ENCODE results near the gene ZHX3. TPM values are rescaled to one million over a fixed set of nuclear protein-coding genes. Genes with fewer than 3 reads are reported as not detected.

Gene ZHX3
- total and polyA plus RNA-seq, 10 of the 15 experiments (the other 5 are each of a cell fraction or from before 2014, with no cell fraction given), result 1.3 to 14.0 (median 5.0) TPM

DNA sequence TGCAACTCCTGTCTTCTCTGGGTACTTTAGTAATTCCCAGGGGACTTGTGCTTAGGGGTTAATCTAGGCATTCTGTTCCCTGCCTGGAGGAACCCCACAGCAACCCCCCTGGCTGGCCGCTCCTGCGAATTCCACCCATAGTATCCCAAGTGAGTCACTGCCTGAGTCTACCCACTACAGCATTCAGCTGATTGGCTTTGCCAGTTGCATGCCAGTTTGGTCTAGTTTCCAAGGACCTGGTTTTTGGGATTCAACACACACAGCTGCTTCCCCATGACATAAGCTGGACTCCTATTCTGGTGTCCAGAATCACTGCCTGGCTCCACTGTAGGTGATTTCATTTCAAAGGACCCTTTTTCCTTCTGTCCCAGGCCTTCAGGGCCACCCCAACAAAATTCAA, 139.9 kb downstream of the ZHX3 start:
- no peak overlapping the region for H3K4me3 ChIP-seq
- 95% methylated on average over 2 of the region's 2 CpGs for WGBS (ENCODE audit: insufficient coverage, insufficient replicate concordance, low lambda C conversion rate, missing lambda C conversion rate)
- no peak overlapping the region for H3K9ac ChIP-seq (ENCODE audit: control insufficient read depth, insufficient read depth, low read length)
- no peaks in the 10 kb centered on the region for H3K79me2 ChIP-seq (ENCODE audit: control insufficient read depth, insufficient read depth, low read length)
- no peak for FAIRE-seq
- ChIA-PET SMC1A (ENCODE audit: uncharacterized antibody, unreplicated experiment) (no interaction called here), POLR2A (no interaction called here), CTCF (interaction anchor here (4.4 kb wide), 1 partner anchor 43 kb away, joined by 17 read pairs; no protein-coding TSS in a partner anchor), RAD21 (ENCODE audit: unreplicated experiment) (no interaction called here)
- no peak overlapping the region for H3K27ac ChIP-seq (ENCODE audit: control insufficient read depth, insufficient read depth)
- no peaks in the 10 kb centered on the region for H4K20me1 ChIP-seq (ENCODE audit: control insufficient read depth, insufficient read depth)
- H3K27me3 ChIP-seq (replicated peaks in 1 of 2; ENCODE audit: control insufficient read depth in 2 of 2, insufficient read depth in 2 of 2, low read length in 1 of 2), result no peaks in the 10 kb centered on the region
- no peak overlapping the region for H2AFZ ChIP-seq (ENCODE audit: control insufficient read depth, low read depth, low read length)
- H3K36me3 ChIP-seq (ENCODE audit: control insufficient read depth in 2 of 2, insufficient read depth in 2 of 2, low read length in 1 of 2), result peaks cover 15 to 27% of the 10 kb centered on the region in 2 experiments; a peak in 3 of 4 replicates
- H3K4me2 ChIP-seq (ENCODE audit: control insufficient read depth, insufficient read depth), result no peak overlapping the region
- BruUV-seq (replicated peaks), result no TSS peak
- no peak for ATAC-seq
- no peaks in the 10 kb centered on the region for H3K9me3 ChIP-seq (replicated peaks; ENCODE audit: control insufficient read depth, insufficient read depth, low read length)
- no peak for DNase-seq (ENCODE audit: low read depth, low spot score)
- no peaks in the 10 kb centered on the region for H3K4me1 ChIP-seq (ENCODE audit: control insufficient read depth, insufficient read depth, low read length)
- intact Hi-C loops (cut with micrococcal nuclease; ENCODE audit: unreplicated experiment), result no loop called here
- TF ChIP-seq BRCA1 (IDR thresholded peaks at IDR 0.05; ENCODE audit: low read depth, low read length), result no peak
- TF ChIP-seq, protein P1, sequence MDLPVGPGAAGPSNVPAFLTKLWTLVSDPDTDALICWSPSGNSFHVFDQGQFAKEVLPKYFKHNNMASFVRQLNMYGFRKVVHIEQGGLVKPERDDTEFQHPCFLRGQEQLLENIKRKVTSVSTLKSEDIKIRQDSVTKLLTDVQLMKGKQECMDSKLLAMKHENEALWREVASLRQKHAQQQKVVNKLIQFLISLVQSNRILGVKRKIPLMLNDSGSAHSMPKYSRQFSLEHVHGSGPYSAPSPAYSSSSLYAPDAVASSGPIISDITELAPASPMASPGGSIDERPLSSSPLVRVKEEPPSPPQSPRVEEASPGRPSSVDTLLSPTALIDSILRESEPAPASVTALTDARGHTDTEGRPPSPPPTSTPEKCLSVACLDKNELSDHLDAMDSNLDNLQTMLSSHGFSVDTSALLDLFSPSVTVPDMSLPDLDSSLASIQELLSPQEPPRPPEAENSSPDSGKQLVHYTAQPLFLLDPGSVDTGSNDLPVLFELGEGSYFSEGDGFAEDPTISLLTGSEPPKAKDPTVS (IDR thresholded peaks at IDR 0.05; ENCODE audit: low read depth, low read length), result no peak
- TF ChIP-seq FOXK2 (IDR thresholded peaks at IDR 0.05), result no peak
- TF ChIP-seq, protein P2, sequence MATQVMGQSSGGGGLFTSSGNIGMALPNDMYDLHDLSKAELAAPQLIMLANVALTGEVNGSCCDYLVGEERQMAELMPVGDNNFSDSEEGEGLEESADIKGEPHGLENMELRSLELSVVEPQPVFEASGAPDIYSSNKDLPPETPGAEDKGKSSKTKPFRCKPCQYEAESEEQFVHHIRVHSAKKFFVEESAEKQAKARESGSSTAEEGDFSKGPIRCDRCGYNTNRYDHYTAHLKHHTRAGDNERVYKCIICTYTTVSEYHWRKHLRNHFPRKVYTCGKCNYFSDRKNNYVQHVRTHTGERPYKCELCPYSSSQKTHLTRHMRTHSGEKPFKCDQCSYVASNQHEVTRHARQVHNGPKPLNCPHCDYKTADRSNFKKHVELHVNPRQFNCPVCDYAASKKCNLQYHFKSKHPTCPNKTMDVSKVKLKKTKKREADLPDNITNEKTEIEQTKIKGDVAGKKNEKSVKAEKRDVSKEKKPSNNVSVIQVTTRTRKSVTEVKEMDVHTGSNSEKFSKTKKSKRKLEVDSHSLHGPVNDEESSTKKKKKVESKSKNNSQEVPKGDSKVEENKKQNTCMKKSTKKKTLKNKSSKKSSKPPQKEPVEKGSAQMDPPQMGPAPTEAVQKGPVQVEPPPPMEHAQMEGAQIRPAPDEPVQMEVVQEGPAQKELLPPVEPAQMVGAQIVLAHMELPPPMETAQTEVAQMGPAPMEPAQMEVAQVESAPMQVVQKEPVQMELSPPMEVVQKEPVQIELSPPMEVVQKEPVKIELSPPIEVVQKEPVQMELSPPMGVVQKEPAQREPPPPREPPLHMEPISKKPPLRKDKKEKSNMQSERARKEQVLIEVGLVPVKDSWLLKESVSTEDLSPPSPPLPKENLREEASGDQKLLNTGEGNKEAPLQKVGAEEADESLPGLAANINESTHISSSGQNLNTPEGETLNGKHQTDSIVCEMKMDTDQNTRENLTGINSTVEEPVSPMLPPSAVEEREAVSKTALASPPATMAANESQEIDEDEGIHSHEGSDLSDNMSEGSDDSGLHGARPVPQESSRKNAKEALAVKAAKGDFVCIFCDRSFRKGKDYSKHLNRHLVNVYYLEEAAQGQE (IDR thresholded peaks at IDR 0.05; ENCODE audit: low read depth, low read length), result no peak
- no peak for TF ChIP-seq TARDBP (IDR thresholded peaks at IDR 0.05; ENCODE audit: borderline replicate concordance)
- TF ChIP-seq, protein P3, sequence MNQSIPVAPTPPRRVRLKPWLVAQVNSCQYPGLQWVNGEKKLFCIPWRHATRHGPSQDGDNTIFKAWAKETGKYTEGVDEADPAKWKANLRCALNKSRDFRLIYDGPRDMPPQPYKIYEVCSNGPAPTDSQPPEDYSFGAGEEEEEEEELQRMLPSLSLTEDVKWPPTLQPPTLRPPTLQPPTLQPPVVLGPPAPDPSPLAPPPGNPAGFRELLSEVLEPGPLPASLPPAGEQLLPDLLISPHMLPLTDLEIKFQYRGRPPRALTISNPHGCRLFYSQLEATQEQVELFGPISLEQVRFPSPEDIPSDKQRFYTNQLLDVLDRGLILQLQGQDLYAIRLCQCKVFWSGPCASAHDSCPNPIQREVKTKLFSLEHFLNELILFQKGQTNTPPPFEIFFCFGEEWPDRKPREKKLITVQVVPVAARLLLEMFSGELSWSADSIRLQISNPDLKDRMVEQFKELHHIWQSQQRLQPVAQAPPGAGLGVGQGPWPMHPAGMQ (IDR thresholded peaks at IDR 0.05; ENCODE audit: borderline replicate concordance), result no peak
- no peak for TF ChIP-seq SP1 (IDR thresholded peaks at IDR 0.05; ENCODE audit: low read depth, low read length)
- TF ChIP-seq IRF4 (IDR thresholded peaks at IDR 0.05; ENCODE audit: low read depth, low read length), result no peak
- in situ Hi-C loops (cut with MboI), result no loop called here
